Activated CD8-positive, alpha-beta memory T cell treated with anti-CD3 and anti-CD28 coated beads for 36 hours (primary cell): ENCODE results near the gene TLE2. TPM values are rescaled to one million over a fixed set of nuclear protein-coding genes. Genes with fewer than 3 reads are reported as not detected.
"Not testable (repeated sequence)": the region's sequence is repeated elsewhere in the genome, so short reads cannot be mapped to it uniquely, and the experiment has no call there.

Source experiments
- CTCF ChIA-PET: fragments of 350-600 bp; sonication (Branson Sonifier 250); formaldehyde crosslinking; loops from one replicate; lab custom pipeline; 2021; ENCODE audit warnings: antibody characterized with exemption; lab: Charles Lee
- POLR2A ChIA-PET: fragments of 350-600 bp; sonication (Branson Sonifier 250); formaldehyde crosslinking; loops from one replicate; lab custom pipeline; 2021; ENCODE audit warnings: antibody characterized with exemption; lab: Charles Lee
- total RNA-seq, 2 experiments: library from RNA; stranded (reverse); gene quantifications; one replicate each; pipeline ENCODE4 v1.2.3, GENCODE V29; 2021

TLE2 gene
- total RNA-seq, 2 experiments from 2014 or later, result 3.1 to 3.8 TPM

DNA sequence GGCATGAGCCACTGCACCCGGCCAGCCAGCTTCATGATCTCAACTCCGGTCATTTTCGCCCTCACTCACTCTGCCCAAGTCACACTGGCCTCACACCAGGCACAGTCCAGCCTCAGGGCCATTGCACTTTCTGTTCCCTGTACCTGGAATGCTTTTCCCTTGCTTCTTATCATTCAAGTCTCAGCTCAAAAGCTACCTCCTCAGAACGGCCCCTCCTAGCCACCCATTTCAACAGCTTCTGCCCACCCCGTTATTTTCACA is 2.5 kb upstream of the TLE2 start:
- POLR2A ChIA-PET, result no interaction called here
- CTCF ChIA-PET, result interaction anchor here (0.7 to 1.3 kb wide), 2 partner anchors 81 to 98 kb away, joined by 3 to 4 read pairs; no protein-coding TSS in a partner anchor

GRCh38 chr19:3028305-3029064 is 595 bp downstream of the TLE2 start:
- POLR2A ChIA-PET, result interaction anchor here (0.6 kb wide), 3 partner anchors 35 to 306 kb away, joined by 3 read pairs; no protein-coding TSS in a partner anchor
- CTCF ChIA-PET, result interaction anchor here (1.0 to 1.2 kb wide), 2 partner anchors 48 to 75 kb away, joined by 3 to 4 read pairs; no protein-coding TSS in a partner anchor

DNA sequence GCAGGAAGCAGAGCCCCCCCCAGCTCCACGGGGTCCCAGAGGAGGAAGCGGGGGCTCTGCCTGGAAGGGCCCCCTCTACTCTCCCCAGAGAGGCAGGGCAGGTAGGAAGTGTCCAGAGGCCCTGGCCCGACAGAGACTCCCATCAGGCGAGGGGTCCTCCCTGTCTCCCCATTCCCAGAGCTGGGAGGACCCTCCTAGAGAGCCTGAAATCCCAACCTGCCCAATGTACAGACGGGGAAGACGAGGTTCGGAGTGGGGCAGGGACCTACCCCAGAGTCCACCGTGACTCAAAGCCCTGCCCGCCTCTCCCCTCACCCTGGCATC is 1.1 kb downstream of the TLE2 start:
- POLR2A ChIA-PET, result no interaction called here
- CTCF ChIA-PET, result interaction anchor here (1.0 to 1.2 kb wide), 2 partner anchors 48 to 76 kb away, joined by 3 to 4 read pairs; no protein-coding TSS in a partner anchor

DNA sequence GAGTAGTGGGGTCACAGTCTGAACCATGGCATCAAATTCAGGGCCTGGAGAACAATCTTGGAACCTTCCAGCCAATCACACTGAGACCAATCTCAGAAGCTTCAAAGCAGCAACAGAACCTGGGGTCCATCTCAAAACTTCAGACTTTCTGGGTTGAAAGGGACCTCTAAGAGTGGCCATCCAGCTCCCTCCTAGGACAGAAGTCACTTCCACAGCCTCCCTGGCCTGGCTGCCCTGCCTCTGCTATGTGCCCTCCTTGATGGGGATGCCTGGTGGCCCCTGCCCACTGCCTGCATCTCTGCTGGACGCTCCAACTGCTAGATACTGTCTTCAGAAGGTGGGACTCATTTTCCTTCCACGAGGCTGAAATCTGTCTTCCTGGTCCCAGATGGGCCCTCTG is 1.8 kb downstream of the TLE2 start:
- ChIA-PET CTCF (interaction anchor here (0.7 kb wide), 1 partner anchor 246 kb away, joined by 3 read pairs; no protein-coding TSS in a partner anchor), POLR2A (no interaction called here)

DNA sequence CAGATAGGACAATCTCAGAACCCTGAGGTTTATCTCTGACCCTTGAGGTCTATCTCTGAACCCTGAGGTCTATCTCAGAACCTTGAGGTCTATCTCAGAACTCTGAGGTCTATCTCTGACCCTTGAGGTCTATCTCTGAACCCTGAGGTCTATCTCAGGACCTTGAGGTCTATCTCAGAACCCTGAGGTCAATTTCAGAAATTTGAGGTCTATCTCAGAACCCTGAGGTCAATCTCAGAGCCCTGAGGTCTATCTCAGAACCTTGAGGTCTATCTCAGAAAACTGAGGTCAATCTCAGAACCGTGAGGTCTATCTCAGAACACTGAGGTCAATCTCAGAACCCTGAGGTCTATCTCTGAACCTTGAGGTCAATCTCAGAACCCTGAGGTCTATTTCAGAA is 2.3 kb downstream of the TLE2 start:
- CTCF ChIA-PET, result interaction anchor here (0.7 kb wide), 1 partner anchor 246 kb away, joined by 3 read pairs; no protein-coding TSS in a partner anchor
- POLR2A ChIA-PET, result no interaction called here

- ChIA-PET CTCF (interaction anchor here (0.6 to 1.0 kb wide), 2 partner anchors 63 to 75 kb away, joined by 3 to 4 read pairs; no protein-coding TSS in a partner anchor), POLR2A (interaction anchor here (1.6 kb wide), 1 partner anchor 10 kb away, joined by 6 read pairs; no protein-coding TSS in a partner anchor)
Measured at GRCh38 chr19:3025549-3025886, 3.6 kb downstream of the TLE2 start.

- ChIA-PET CTCF (interaction anchor here (0.5 to 1.3 kb wide), 5 partner anchors 18 to 134 kb away, joined by 3 to 4 read pairs (median 3); no protein-coding TSS in a partner anchor), POLR2A (interaction anchor here (0.5 to 1.6 kb wide), 2 partner anchors 10 to 35 kb away, joined by 3 to 6 read pairs; no protein-coding TSS in a partner anchor)
Measured at GRCh38 chr19:3024870-3025548, 4.1 kb downstream of the TLE2 start.

- ChIA-PET CTCF (interaction anchor here (0.5 to 1.3 kb wide), 5 partner anchors 19 to 135 kb away, joined by 3 to 4 read pairs (median 3); no protein-coding TSS in a partner anchor), POLR2A (interaction anchor here (0.5 to 1.6 kb wide), 2 partner anchors 11 to 36 kb away, joined by 3 to 6 read pairs; no protein-coding TSS in a partner anchor)
Measured at GRCh38 chr19:3024509-3024869, 4.6 kb downstream of the TLE2 start.

DNA sequence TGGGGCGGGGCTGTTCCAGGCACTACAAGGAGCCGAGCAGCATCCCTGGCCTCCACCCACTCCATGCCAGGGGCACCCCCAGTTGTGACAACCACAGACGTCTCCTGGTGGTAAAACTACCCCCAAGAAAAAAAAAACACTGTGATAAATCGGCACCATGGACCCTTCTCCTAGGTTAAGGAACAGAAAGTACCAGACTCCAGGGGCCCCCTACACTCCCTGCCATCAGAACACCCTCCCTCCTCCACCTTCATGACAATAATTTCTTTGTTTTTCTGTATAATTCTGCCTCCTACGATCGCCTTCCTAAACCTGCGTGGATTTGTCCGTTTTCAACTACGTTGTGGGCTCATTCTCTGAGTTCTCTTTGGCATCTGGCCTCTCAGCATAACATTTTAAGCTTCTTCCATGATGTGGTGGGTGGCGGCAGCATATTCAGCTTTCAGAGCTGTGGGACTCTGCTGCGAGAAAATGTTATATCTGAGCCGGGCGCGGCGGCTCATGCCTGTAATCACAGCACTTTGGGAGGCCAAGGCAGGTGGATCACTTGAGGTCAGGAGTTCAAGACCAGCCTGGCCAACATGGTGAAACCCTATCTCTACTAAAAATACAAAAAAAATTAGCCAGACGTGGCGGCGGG is 8.6 kb downstream of the TLE2 start:
- POLR2A ChIA-PET, result no interaction called here
- CTCF ChIA-PET, result no interaction called here

GRCh38 chr19:3019211-3019854 is 9.7 kb downstream of the TLE2 start:
- ChIA-PET CTCF (no interaction called here), POLR2A (no interaction called here)

DNA sequence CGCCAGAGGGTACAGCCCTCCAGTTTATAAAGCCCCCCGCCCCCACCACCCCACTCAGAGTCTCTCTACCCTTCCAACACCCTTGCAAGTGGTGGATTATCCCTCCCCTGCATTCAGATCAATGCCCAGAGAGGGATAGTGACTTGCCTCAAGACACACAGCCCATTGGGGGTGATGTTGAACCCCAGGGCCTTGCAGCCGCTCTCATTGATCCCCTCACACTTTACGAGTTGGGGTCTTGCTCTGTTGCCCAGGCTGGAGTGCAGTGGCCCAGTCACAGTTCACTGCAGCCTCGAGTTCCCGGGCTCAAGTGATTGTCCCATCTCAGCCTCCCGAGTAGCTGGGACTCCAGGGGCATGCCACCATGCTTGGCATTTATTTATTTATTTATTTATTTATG is 11.2 kb downstream of the TLE2 start:
- POLR2A ChIA-PET, result no interaction called here
- CTCF ChIA-PET, result no interaction called here

DNA sequence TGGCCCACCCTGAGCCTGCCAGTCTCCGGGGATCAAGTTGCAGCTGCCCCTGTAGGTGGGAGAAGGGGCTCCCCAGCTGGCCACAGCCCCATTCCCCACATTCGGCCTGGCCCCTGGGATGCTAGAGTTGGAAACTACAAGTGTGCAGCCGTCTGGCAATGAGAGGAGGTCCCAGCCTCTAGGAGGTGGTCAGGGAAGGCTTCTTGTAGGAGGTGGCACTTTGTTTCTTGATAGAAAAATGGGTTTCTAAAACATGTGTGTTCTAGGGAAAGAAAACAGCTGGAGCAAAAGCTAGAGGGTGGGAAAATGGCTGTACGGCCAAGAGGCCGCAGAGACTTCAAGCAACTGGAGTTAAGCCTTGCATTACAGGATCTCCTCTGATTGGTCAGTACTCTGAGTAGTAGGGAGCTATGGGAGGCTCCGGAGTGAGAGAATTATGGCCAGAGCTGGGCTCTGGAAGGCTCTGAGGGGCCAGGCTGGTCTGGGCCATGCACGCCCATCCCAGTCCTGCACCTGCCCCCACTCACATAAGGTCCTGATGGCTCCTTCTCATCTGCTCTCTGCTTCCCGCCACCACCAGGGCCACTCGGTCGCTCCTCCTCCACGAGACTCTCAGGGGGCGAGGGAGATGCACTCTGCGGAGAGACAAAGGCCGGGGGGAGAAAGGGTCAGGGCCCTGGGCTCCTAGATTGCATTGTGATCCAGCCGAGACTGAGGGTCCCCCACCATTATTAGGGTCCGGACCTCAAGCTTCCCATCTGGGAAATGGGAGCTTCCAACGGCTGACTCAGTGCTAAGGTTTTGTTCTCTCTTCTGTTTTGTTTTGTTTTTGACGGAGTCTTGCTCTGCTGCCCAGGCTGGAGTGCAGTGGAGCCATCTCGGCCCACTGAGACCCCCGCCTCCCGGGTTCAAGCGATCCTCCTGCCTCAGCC is 13.7 kb downstream of the TLE2 start:
- ChIA-PET CTCF (no interaction called here), POLR2A (interaction anchor here (0.6 kb wide), 2 partner anchors 25 to 153 kb away, joined by 4 read pairs; no protein-coding TSS in a partner anchor)

DNA sequence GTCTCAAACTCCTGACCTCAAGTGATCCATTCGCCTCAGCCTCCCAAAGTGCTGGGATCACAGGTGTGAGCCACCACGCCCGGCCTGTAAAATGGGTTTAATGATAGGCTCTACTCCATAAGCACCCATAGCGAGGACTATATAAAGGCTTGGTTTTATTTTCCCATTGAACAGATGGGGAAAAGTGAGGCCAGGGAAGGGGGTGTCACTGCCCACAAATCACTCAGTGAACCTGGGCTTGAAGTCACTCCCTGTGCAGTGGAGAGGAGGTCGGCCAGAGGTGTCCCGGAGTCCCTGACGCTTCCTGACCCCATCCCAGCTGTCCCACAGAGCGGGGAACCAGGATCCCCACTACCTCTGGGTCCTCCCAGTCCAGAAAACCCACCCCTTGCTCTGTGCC is 14.9 kb downstream of the TLE2 start:
- ChIA-PET CTCF (no interaction called here), POLR2A (no interaction called here)

- CTCF ChIA-PET, result no interaction called here
- POLR2A ChIA-PET, result no interaction called here
Measured at GRCh38 chr19:3013263-3013725, 15.8 kb downstream of the TLE2 start.

- CTCF ChIA-PET, result no interaction called here
Measured at GRCh38 chr19:3012621-3013262, 16.3 kb downstream of the TLE2 start.

DNA sequence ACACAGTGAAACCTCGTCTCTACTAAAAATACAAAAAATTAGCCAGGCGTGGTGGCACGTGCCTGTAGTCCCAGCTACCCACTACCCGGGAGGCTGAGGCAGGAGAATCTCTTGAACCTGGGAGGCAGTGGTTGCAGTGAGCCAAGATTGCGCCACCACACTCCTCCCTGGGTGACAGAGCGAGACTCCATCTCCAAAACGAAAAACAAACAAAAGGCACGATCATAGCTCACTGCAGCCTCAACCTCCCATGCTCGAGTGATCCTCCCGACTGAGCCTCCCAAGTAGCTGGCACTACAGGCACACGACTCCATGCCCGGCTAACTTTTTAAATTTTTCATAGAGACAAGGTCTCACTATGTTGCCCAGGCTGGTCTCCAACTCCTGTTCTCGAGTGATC is 17.0 kb downstream of the TLE2 start:
- POLR2A ChIA-PET, CTCF ChIA-PET: not testable (repeated sequence)

More at GRCh38 chr19:3012621-3013262, 16.3 kb downstream of the TLE2 start:
- POLR2A ChIA-PET, result no interaction called here

GRCh38 chr19:3010871-3011270 is 18.2 kb downstream of the TLE2 start:
- CTCF ChIA-PET, result interaction anchor here (0.7 kb wide), 1 partner anchor 23 kb away, joined by 3 read pairs; no protein-coding TSS in a partner anchor

GRCh38 chr19:3008994-3009393 is 20.1 kb downstream of the TLE2 start:
- ChIA-PET POLR2A (no interaction called here), CTCF (no interaction called here)

More at GRCh38 chr19:3010871-3011270, 18.2 kb downstream of the TLE2 start:
- POLR2A ChIA-PET, result interaction anchor here (0.6 kb wide), 1 partner anchor 176 kb away, joined by 4 read pairs; no protein-coding TSS in a partner anchor
